COLO829 (cell line): ENCODE data around the gene ELOF1.
A peak's percentile ranks its signal among the peaks of the same experiment; 100 is the strongest.

Source experiments
- DNase-seq: peaks from one replicate; pipeline ENCODE4 v3.0.0; 2012; ENCODE audit warnings: low spot score

ELOF1 gene

GRCh38 chr19:11534948-11535347 lies 24.1 kb downstream of the ELOF1 start:
- DNase-seq: no peak

GRCh38 chr19:11534538-11534937 lies 24.5 kb downstream of the ELOF1 start:
- DNase-seq: no peak

- peak; percentile 95 for DNase-seq
Measured at GRCh38 chr19:11530432-11530831, 28.6 kb downstream of the ELOF1 start.

GRCh38 chr19:11528551-11529341 lies 30.3 kb downstream of the ELOF1 start, which contains the start of gene ECSIT:
Gene ECSIT (minus strand): TSS chr19:11529134. CDS start chr19:11519170, 9,964 bp downstream.
- DNase-seq: peak; percentile 96

- DNase-seq: no peak
Measured at GRCh38 chr19:11519138-11519537, 39.9 kb downstream of the ELOF1 start.

- DNase-seq: no peak
Measured at GRCh38 chr19:11513946-11514345, 45.1 kb downstream of the ELOF1 start.

GRCh38 chr19:11510444-11510843 lies 48.6 kb downstream of the ELOF1 start:
- no peak for DNase-seq

GRCh38 chr19:11507370-11508078 lies 51.5 kb downstream of the ELOF1 start:
- no peak for DNase-seq

- no peak for DNase-seq
Measured at GRCh38 chr19:11506967-11507366, 52.1 kb downstream of the ELOF1 start.

- DNase-seq: no peak
Measured at GRCh38 chr19:11506101-11506555, 52.9 kb downstream of the ELOF1 start.

GRCh38 chr19:11505504-11506100 lies 53.4 kb downstream of the ELOF1 start, which contains the start of gene ZNF653:
Gene ZNF653 (minus strand): TSS chr19:11505839. CDS start chr19:11505786, 53 bp downstream.
- peak; percentile 100 for DNase-seq

GRCh38 chr19:11505032-11505503 lies 54.0 kb downstream of the ELOF1 start:
- peak; percentile 97 for DNase-seq

- no peak for DNase-seq
Measured at GRCh38 chr19:11504502-11505031, 54.5 kb downstream of the ELOF1 start.
